LoVo (cell line): ENCODE data around the gene TSPAN9.

Experiments used
- DNase-seq: peaks from one replicate; pipeline ENCODE4 v3.0.0-alpha.2; 2016; ENCODE audit warnings: low spot score

TSPAN9 gene

DNA sequence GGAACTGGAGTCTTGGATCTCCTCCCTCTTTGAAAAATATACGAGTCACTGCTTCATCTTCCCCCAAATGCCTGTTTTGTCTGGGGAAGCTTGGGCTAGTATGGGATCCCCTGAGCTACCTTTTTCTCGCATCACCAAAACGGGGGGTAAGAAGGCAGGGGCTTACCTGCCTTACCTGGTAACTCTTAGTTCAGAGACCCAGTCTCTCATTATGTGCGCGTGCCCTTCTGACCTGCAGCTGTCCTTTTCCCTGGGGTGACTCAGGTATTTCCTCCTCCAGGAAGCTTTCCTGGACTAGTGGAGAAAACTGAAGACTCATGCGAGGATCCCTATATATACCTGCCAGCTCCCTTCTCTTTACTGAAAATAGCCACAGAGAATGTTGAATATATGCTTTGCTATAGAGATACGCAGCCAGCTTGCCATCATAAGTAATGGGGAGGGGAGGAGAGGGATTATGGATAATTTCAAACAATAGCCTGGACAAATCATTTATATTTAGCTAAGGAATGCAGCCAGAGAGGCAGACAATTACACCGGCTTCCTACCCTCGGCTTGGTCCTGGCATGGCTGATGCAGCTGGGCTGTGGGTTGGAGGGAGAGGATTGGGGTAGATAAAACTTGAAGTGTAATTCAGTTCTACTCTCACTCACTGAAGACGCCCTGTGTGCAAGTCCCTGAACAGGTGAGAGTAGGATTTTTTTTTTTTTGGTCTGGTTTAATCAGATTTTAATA lies 1.1 kb downstream of the TSPAN9 start:
- DNase-seq: no peak

DNA sequence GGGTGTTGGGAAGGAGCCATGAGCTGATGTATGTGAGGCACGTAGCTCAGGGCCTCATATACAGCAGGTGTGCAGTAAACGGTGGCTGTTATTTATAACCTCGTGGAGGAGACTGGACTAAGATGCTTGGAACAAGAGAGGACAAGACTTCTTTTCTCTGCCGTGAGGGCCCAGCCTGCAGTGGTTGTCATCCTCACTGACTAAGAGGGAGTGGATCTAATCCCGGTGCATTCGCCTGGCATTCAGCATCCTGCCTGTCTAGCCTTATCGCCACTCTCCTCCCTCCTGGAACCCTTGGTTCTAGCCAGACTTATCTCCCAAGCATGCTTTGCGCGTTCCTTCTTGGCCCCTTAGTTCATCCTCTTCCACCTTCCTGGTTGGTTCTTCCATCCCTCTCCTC lies 3.9 kb downstream of the TSPAN9 start:
- DNase-seq: no peak

DNA sequence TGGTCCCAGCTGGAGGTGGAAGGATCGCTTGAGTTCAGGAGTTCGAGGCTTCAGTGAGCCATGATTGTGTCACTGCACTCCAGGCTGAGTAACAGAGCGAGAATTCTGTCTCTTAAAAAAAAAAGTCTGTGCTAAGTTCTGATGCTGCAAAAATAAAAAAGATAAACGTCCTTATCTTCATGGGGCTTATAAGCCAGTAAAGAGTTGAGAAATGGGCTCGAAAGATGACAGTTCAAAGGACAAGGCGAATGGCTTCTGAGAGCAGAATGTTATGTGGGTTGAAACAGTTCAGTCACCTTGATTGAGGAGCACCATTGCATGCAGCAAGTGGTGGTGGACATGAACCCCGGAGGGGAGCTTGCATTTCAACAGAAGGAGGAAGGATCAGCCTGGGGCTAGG lies 4.7 kb downstream of the TSPAN9 start:
- no peak for DNase-seq

DNA sequence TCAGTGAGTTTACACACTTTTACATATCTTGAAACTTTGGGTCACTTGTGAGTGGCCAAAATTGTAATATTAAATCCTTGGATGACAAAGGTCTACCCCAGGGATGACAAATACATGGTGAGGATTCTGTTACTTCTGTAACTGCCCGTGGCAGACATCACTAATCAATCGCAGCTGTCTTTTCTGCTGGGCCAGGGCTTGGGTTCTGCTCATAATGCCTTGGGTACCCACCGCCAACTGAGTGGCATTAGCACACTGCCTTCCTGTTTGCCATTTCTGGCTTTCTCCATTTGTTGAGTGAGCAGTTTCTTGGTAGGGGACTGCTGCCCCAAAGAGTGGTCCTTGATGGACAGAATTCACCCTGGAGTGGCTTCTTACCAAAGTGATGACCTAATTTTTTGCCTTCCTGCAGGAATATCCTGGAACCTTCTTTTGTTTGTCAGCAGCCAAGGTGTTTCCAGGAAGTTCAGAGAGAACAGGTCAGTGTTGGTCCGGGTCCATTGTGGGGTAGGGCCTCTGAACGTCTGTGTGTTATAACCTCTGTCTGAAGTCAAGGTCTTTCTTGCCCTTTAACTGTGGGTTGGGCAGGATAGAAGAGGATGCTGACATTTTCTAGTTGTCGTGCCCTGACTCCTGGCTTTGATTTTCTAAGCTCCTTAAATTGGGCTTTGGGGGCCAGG lies 6.2 kb downstream of the TSPAN9 start:
- DNase-seq: no peak

DNA sequence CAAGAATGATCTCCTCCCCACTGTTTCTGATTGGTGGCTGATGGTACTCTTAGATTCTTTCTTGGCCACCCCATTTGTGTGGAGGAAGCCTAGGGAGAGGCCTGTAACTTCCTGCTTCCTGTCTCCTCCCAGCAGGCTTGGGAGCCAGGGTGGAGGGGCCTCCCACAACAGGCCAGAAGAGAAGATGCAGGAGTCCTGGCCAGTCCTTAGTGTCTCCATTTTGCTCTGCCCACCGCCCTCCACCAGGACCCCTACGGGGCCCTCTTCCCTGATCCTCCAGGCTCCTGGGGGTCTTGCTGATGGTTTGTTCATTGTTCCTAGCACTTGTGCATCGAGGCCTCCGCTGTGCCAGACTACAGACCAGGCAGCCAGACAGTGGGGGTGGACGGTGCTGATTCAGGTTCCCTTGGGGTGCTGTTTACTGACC lies 6.8 kb downstream of the TSPAN9 start:
- DNase-seq: no peak

DNA sequence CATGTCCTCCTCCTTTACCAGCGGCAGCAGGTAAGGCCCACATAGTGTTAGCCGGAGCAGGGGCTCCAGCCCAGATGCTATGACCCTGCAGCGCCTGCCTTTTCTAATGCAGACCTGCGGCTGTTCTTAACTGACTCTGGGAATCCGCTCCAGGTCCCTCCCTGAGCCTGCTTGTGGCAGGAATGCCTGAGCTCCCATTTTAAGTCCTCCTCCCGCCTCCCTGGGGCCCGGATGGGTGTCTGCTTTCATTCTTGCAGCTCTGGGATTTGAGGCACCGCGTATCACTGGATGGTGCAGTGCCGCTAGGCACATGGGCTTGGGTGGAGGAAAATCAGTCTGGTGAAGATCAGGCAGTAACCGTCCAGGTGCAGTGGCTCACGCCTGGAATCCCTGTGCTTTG lies 7.6 kb downstream of the TSPAN9 start:
- DNase-seq: no peak

DNA sequence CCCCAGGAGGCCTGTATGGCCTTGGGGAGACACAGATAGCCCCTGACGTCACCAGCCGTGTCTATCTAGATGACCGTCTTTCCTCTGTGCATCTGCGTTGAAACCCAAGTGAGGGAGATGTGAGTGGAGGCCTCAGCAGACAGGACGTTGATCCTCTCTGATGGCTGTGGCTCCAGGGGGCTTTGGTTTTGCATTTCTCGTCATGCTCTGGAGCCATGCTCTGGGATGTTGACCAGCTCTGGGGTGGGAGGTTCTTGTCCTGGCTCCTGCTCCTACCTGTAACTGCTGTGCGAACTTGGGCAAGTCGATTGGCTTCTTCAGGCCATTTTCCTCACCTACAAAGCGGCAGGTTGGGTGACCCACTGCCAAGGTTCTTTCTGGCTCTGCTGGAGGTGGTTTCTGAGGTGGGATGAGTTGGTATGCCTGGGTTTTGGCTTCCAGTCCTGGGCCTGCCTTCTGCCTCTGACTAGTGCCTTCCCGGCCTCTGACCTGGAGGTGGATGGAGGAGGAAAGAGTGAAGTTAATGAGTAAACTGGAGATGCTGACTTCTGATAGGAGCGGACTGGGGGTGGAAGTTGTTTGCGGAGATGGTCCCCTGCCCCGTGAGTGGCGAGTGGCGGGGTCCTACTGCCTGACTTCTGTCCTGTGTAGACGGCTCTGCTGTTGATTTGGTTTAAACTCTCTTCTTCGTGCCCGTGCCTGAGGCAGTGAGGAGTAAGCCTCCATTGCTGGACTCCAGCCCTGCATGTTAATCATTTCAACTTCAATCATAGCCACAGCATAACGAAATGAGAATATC lies 8.4 kb downstream of the TSPAN9 start:
- no peak for DNase-seq

DNA sequence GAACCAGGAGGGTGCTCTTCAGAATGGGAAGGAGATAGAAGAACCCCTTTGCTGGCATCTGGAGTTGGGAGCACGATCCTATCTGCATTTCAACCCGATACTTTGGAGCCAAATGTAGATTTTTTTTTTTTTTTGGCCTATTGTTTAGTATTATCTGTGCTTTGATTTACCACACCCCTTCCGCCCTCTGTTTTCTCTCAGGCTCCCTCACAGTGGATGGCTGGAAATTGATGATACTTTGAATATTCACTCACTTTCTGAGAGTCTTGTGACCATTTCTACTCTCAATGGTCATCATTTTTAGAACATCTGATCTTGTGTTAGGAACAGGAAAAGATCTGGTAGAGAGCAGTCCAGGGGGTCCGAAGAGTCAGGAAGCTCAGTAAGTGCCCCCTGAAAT lies 9.0 kb downstream of the TSPAN9 start:
- no peak for DNase-seq

DNA sequence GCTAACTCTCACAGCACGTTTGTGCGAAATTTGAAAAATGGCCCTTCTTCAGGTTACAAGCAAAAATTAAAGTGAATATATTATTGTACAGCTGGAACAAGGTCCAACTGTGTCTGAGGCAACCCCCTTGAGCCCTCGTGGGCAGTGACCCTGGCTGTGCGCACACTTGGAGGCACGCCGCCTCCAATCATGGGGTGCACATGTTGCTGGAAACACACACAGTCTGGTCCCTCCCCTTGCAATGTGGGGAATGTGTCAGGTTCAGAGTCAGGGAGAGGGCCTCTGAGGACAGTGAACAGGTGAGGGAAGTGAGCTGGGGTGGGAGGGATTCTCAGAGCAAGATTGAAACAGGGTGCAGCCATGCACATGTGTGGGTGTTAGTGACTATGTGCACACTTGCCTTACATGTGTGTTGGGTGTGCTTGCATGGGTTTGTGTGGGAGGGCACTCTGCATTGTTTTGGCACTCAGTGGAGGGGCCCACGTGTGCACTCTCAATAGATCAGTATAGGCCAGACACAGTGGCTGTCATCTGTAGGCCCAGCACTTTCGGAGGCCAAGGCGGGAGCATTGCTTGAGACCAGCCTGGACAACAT lies 9.6 kb downstream of the TSPAN9 start:
- no peak for DNase-seq

DNA sequence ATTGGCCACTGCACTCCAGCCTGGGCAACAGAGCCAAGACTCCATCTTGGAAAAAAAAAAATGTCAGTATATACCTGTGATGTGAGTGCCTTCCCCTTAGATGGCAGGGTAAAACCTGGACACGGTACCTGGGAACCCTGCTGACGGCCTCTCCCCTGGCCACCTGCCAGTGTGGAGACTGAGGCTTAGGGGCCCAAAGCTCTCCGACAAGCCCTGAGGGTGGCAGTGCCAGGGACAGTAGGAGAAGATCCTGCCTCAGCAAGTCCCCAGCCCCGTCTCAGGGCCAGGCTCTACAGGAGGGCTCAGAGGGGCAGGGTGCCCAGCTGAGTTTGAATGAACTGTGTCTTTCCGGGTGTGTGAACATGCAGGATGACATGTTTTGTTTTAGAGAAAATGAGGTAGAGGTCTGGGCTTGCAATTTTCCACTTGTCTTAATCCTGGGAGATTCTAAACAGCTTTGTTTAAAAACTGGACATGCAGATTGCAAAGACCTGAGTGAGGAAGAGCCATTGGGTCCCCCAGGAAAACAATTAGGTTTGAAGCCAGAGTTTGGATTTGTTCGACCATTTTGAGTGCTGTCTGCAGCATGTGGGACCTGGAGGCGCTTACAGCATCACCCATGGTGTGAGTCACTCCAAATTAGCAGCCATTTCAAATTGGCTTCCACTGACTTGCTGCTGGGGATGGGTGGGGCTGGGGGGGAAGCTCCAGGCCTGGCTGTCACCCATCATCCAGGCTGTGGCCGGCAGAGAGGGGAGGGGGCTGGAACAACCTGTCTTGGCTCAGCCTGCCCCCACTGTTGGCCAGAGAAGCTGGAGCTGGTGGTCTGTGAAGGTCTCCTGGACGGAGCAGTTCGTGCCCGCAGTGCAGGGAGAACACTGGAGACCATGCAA lies 10.8 kb downstream of the TSPAN9 start:
- no peak for DNase-seq

DNA sequence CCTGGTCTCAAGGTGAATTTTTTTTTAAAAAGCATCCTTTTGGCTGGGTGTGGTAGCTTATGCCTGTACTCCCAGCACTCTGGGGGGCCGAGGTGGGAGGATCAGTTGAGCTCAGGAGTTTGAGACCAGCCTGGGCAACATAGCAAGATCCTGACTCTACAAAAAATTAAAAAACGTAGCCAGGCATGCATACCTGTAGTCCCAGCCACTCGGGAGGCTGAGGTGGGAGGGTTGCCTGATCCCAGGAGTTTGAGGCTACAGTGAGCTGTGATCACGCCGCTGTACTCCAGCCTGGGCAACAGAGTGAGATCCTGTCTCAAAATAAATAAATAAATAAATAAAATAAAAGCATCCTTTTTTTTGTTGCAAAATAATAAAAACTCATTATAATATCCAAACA lies 12.4 kb downstream of the TSPAN9 start:
- no peak for DNase-seq

DNA sequence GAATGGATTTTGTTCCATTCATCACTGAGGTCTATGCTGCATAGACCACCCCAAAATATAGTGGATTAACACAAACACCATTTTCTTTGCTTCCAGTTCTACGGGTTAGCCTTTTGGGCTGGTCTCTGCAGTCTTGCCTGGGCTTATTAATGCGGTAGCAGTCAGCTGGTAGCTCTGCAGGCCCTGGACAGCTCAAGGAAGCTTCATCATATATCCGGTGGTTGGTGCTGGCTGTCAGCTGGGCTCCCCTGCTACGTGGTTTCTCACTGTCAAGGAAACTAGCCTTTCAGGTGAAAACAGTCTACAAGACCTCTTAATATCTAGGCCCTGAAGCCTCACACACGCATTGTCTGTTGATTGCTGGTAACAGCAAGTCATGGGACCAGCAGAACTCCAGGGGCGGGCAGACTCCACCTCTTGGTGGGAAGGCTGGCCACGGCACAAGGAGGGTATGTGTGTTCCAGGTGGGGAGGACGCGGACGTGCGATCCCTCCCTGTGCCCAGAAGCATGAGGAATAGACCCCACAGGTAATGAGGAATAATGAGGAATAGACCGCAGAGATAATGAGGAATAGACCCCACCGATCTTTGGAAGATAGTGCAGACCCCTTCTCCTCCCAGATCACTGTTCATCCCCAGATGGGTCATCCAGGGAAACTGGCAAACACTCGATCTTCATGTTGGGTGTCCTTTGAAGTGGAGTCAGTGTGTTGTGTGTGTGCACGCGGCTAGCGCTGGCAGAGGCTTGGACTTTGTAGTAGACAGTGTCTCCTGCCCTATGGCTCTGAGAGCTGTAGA lies 13.3 kb downstream of the TSPAN9 start:
- no peak for DNase-seq

DNA sequence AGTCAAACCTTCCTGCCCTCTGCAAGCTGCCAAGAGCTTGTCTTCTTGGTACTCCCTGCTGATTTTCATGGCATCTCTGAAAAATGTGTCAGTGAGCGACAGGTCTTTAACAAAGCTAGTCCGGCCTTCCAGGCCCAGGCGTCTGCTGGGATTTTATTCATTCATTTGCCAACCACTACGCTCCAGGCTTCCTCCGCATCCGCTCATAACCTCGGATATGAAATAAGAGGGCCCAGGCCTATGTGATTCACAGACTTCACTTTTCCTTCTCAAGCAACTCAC lies 13.8 kb downstream of the TSPAN9 start:
- no peak for DNase-seq

DNA sequence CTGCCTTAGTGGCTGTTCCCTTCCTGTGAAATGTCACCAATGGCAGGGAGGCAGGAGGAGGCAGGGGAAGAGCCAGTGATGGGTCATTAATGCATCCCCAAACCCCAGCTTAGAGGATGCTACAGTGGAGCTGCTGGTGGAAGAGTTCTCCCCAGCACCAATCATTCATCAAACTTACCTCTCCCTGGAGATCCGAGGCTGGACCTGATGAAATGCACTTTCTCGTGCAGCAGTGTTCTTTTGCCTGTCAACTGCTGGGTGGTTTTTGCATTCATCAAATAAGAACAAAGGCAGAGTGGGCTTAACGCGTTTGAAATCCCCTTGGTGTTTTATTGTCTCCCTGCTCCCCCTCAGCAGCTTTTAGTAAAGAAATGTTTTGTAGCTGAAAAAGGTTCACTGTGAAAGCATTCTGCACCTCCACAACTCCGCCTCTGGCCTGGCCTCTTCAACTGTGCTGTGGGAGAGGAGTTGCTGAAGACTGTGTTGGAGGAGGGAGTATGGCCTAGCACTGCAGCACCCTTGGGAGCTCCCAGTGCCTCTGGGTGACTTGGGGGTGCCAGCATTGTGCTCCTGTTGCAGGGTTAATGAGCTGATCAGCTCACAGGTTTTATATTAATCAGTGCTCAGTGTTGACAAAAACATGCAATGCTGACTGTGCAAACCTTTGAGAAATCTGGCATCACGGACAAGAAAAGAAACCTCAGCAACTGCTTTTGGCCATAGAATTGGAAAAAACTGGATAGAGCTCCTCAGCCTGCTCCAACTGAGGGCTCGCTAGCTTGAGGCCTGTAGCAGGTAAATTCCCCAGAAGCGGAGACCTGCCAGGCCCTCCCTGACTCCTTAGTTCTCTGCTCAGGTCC lies 14.4 kb downstream of the TSPAN9 start:
- DNase-seq: no peak

DNA sequence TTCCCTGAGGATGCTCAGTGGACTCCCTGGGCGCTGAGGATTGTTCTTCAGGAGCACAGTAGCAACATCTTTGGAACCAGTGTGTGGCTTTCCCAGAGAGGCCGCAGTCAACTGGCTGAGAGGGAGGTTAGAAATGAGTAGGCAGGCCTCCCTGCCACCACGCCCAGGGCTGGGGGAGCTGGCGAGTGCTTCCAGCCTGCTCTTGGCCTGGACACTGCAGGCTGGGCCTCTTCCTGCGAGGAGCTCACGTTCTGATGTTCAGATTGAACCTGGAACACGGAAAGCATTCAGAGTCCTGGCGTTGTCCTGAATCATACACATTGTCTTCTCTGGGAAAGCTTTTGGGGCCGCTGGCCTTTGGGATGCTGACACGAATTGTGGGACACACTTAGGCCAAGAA lies 15.6 kb downstream of the TSPAN9 start:
- no peak for DNase-seq

DNA sequence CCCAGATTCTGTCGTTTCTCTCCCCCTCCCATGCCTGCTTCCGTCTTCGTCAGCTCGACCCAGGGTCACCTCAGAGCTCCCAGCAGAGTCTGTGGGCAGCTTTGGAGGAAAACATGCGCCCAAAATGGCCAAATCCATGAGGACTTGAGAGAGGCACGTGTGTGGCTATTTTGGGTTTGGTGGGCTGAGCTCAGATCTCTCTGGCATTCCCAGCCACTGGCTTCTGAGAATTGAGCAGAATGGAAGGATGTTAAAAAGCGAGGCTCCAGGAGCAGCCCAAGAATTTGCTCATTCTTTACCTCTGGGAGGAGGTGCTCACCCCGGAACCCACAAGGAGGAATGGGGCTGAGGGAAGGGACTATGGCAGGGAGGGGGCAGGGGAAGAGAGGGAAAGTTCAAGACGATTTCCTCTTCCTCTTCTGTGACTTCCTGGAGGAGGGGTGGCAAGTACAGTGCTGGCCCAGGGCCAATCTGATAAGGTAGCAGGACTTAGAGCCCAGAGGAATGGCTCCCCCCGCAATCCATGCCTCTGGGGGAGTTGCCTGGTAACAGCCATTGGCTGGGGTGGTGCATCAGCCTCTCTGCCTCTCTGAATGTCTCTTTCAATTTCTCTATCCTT lies 20.1 kb downstream of the TSPAN9 start:
- peak; percentile 63 for DNase-seq

DNA sequence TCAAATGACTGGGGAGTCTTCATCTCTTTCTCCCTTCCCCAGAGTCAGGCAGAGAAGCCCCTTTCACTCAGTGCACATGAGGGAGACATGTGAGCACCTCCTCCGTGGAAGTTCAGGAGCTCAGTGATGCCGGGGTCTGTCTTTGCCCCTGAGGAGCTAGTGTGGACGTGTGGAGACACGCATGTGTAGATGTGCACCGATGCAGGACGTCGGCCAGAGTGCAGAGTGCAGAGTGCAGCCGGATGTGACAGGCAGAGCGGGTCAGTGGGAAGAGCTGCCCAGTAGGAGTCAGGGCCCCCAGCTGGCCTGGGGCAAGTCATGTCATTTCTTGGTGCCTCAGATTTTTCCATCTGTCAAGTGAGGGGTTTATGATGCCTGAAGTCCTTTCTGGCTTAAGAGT lies 20.7 kb downstream of the TSPAN9 start:
- DNase-seq: no peak

DNA sequence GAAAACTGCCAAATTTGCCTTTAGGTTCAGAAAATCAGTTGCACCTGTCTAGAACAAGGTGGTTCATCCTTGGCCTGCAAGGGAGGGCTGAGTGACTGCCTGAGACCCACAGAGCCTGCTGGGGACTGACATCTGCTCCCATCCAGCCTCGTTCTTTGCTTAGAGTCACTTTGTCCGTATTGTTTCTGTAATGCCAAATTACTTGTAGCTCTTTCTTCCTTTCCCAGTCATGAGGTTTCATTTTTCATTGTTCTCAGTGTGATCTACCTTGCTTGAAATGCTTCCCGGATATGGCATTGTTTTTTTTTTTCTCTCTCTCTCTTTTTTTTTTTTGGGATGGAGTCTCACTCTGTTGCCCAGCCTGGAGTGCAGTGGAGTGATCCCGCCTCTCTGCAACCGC lies 21.3 kb downstream of the TSPAN9 start:
- DNase-seq: no peak

DNA sequence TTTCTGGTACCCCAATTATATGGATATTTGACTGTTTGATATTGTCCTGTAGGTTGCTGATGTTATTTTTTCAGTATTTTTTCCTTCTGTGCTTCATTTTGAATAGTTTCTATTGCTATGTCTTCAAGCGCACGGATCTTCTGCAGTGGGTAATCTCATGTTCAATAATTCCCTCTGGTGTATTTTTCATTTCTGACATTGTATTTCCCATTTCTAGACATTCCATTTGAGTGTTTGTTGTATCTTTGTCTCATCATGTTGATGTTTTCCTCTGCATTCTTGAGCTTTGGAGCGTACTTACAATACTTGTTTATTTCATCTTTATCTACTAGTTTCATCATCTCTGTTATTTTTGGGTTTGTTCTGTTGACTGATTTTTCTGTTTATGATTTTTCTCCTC lies 22.0 kb downstream of the TSPAN9 start:
- no peak for DNase-seq
